K562 (cell line): ENCODE data around the gene MC1R. TPM values are rescaled to one million over a fixed set of nuclear protein-coding genes. Genes with fewer than 3 reads are reported as not detected.

Experiments
- ATAC-seq: fragments of 200-7000 bp; cut with Tn5 transposase; 3 replicates; pipeline ENCODE4 v1.9.1; 2020; ENCODE audit warnings: moderate library complexity
- BruUV-seq: library from RNA; stranded (reverse); fragments of 400-500 nt; replicated peaks from 2 replicates; lab custom pipeline; 2021; lab: Mats Ljungman, UMichigan
- CTCF ChIA-PET: fragments of 300-600 bp; formaldehyde crosslinking; extraction: SDS; loops from one replicate; lab custom pipeline; 2021; ENCODE audit warnings: low intra/inter-chr PET ratio; lab: Yijun Ruan, JAX
- POLR2A ChIA-PET: fragments of 300-600, 350-650 bp; sonication (Branson Sonifier 250); formaldehyde crosslinking; extraction: SDS; loops from one replicate; lab custom pipeline; 2021; ENCODE audit warnings: antibody characterized with exemption, inconsistent platforms; lab: Yijun Ruan, JAX
- DNase-seq, 4 experiments: peaks; one replicate each; pipeline versions ENCODE4 v3.0.0 to v3.0.0-alpha.2; 2011 to 2018; ENCODE audit warnings: low spot score in 3 of 4, mixed read lengths in 3 of 4; ENCODE audit errors: extremely low read depth in 1 of 4
- FAIRE-seq: peaks from 2 replicates; lab custom pipeline; 2011; peaks lifted over from hg19 to GRCh38; lab: Jason Lieb, UNC
- H2AFZ ChIP-seq: 2 replicates; pipeline ENCODE4 v1.6.0; 2011; ENCODE audit warnings: low read depth, low read length, control low read depth, inconsistent platforms
- H3K27ac ChIP-seq: fragments of 200-600 bp; 3 replicates; pipeline ENCODE4 v1.8.0; 2011; ENCODE audit warnings: low read depth, mild to moderate bottlenecking, control low read depth, inconsistent platforms, low read length, moderate library complexity, mixed read lengths; ENCODE audit errors: extremely low read depth
- H3K27me3 ChIP-seq, 2 experiments: fragments of 300-600 bp in 1 of 2; 2 replicates in 1 of 2; 3 replicates in 1 of 2; pipeline versions ENCODE4 v1.6.0 to v1.8.0; 2011; ENCODE audit warnings: inconsistent platforms in 2 of 2, low read length in 2 of 2, mild to moderate bottlenecking in 1 of 2, mixed read lengths in 1 of 2, moderate library complexity in 1 of 2; ENCODE audit not compliant: control insufficient read depth in 2 of 2, insufficient read depth in 2 of 2
- H3K36me3 ChIP-seq: fragments of 300-600 bp; 3 replicates; pipeline ENCODE4 v1.8.0; 2011; ENCODE audit warnings: mild to moderate bottlenecking, low read length, inconsistent platforms; ENCODE audit not compliant: control insufficient read depth, insufficient read depth
- H3K4me1 ChIP-seq, 2 experiments: fragments of 200-600 bp in 1 of 2; replicated peaks in 1 of 2; 2 replicates in 1 of 2; 3 replicates in 1 of 2; pipeline versions ENCODE4 v1.5.1 to v1.8.0; 2011; ENCODE audit warnings: inconsistent platforms in 2 of 2, low read length in 2 of 2, mild to moderate bottlenecking in 1 of 2, mixed read lengths in 1 of 2, moderate library complexity in 1 of 2; ENCODE audit not compliant: control insufficient read depth in 2 of 2, insufficient read depth in 2 of 2
- H3K4me2 ChIP-seq: 2 replicates; pipeline ENCODE4 v1.6.1; 2011; ENCODE audit warnings: low read length, control low read depth, inconsistent platforms, mixed read lengths; ENCODE audit not compliant: insufficient read depth
- H3K4me3 ChIP-seq: fragments of 200-600 bp; sonication (generic), shearing (Covaris generic); 2 replicates; pipeline ENCODE4 v1.5.1; 2016; ENCODE audit warnings: control low read depth, inconsistent platforms
- H3K79me2 ChIP-seq: fragments of 200-600 bp; 3 replicates; pipeline ENCODE4 v1.8.0; 2011; ENCODE audit warnings: low read length, inconsistent platforms; ENCODE audit not compliant: control insufficient read depth, insufficient read depth
- H3K9ac ChIP-seq, 2 experiments: 2 replicates each; pipeline versions ENCODE4 v1.6.0 to v1.6.1; 2011; ENCODE audit warnings: low read depth in 2 of 2, low read length in 2 of 2, control low read depth in 1 of 2, inconsistent platforms in 1 of 2, mild to moderate bottlenecking in 1 of 2, mixed read lengths in 1 of 2; ENCODE audit not compliant: insufficient read depth in 1 of 2
- H3K9me1 ChIP-seq: one replicate; pipeline ENCODE4 v1.6.0; 2011; ENCODE audit warnings: inconsistent platforms, mild to moderate bottlenecking, low read length, moderate library complexity; ENCODE audit not compliant: control insufficient read depth, insufficient read depth
- H3K9me3 ChIP-seq: replicated peaks from 2 replicates; pipeline ENCODE4 v1.5.1; 2011; ENCODE audit warnings: low read depth, low read length, inconsistent platforms; ENCODE audit not compliant: control insufficient read depth, insufficient read depth
- H4K20me1 ChIP-seq: replicated peaks from 2 replicates; pipeline ENCODE4 v1.6.1; 2011; ENCODE audit warnings: low read length, inconsistent platforms, mixed read lengths; ENCODE audit not compliant: control insufficient read depth, insufficient read depth
- ASH1L ChIP-seq: fragments of 450-650 bp; IDR thresholded peaks from 2 replicates; pipeline ENCODE4 v1.6.1; 2018; ENCODE audit warnings: borderline replicate concordance, mild to moderate bottlenecking, low read depth; ENCODE audit not compliant: partially characterized antibody
- FOS ChIP-seq: IDR thresholded peaks from 3 replicates; pipeline ENCODE4 v1.6.1; 2011; ENCODE audit not compliant: insufficient read length; ENCODE audit errors: extremely low read depth
- HNRNPUL1 ChIP-seq: fragments of 200-400 bp; formaldehyde crosslinking; IDR thresholded peaks from 2 replicates; pipeline ENCODE4 v1.6.1; 2017; ENCODE audit warnings: low read length
- KDM4B ChIP-seq, 2 experiments: fragments of 450-650 bp in 1 of 2; sonication (generic) in 1 of 2; IDR thresholded peaks; 2 replicates each; pipeline ENCODE4 v1.6.1; 2016 to 2017; ENCODE audit warnings: borderline replicate concordance in 2 of 2, antibody characterized with exemption in 1 of 2, low read depth in 1 of 2, mild to moderate bottlenecking in 1 of 2
- MBD2 ChIP-seq: sonication (generic); IDR thresholded peaks from 2 replicates; pipeline ENCODE4 v1.6.1; 2016; ENCODE audit warnings: low read depth, borderline replicate concordance
- NEUROD1 ChIP-seq: fragments of 150-350 bp; IDR thresholded peaks from 2 replicates; pipeline ENCODE4 v1.6.1; 2014; ENCODE audit warnings: borderline replicate concordance, low read length, low read depth; ENCODE audit not compliant: partially characterized antibody
- RAD51 ChIP-seq: fragments of 450-650 bp; IDR thresholded peaks from 2 replicates; pipeline ENCODE4 v1.7.1; 2016; ENCODE audit warnings: low read depth, mild to moderate bottlenecking, borderline replicate concordance
- SP2 ChIP-seq: IDR thresholded peaks from 2 replicates; pipeline ENCODE4 v1.6.1; 2011; ENCODE audit warnings: mild to moderate bottlenecking, low read depth, low read length, moderate library complexity; ENCODE audit not compliant: poor library complexity, severe bottlenecking; ENCODE audit errors: extremely low read depth
- ZNF197 ChIP-seq: fragments of 200-800 bp; sonication (Bioruptor generic); IDR thresholded peaks from 2 replicates; pipeline ENCODE4 v1.6.1; 2016; ENCODE audit warnings: low read depth, missing genetic modification characterization, missing compliant biosample characterization
- WGBS: fragments of 100-300 bp; shearing (Covaris generic); methylation state at CpG from one replicate; pipeline ENCODE4 v1.1.6; 2016; ENCODE audit warnings: low coverage, mixed read lengths; ENCODE audit not compliant: insufficient coverage; ENCODE audit errors: missing lambda C conversion rate; 5-methylcytosine and 5-hydroxymethylcytosine counted together
- in situ Hi-C: fragments of 300-500 bp; cut with MboI; formaldehyde crosslinking; loops from 4 replicates; pipeline ENCODE4 v1.15.0; 2018; ENCODE audit warnings: inconsistent platforms, mixed read lengths
- intact Hi-C: fragments of 100-400 bp; cut with micrococcal nuclease; formaldehyde crosslinking; loops from 2 replicates; pipeline ENCODE4 v1.14.2; 2022
- polyA plus RNA-seq, 8 experiments: library from polyadenylated mRNA; depleted of rRNA in 4 of 8; stranded (reverse) in 5 of 8; unstranded in 3 of 8; fragments of >200 nt; fragmentation: Nextera tagmentation in 2 of 8; fragmentation: Illumina TruSeq in 1 of 8; extraction: Ambion mirVana in 2 of 8; extraction: Trizol in 1 of 8; gene quantifications; 2 replicates each; pipeline versions ENCODE4 v1.2.1 to v1.2.3, GENCODE V29; 2011 to 2014; ENCODE audit warnings: inconsistent platforms in 1 of 8, missing spikeins in 1 of 8
- total RNA-seq, 7 experiments: library from RNA; depleted of rRNA in 6 of 7; stranded (reverse); fragments of >200 nt in 6 of 7; fragmentation: Illumina TruSeq in 2 of 7; extraction: Trizol in 2 of 7; gene quantifications; 2 replicates each; pipeline versions ENCODE4 v1.2.1 to v1.2.3, GENCODE V29; 2011 to 2021; ENCODE audit warnings: low replicate concordance in 1 of 7
- TF ChIP-seq, protein P1 (sequence below): sonication (generic); formaldehyde crosslinking; IDR thresholded peaks from 2 replicates; pipeline ENCODE4 v1.5.0; 2020; ENCODE audit warnings: missing genetic modification reagents
- TF ChIP-seq, protein P2 (sequence below): fragments of 150-350 bp; IDR thresholded peaks from 2 replicates; pipeline ENCODE4 v1.6.1; 2014; ENCODE audit warnings: low read depth, mild to moderate bottlenecking, low read length, borderline replicate concordance
- TF ChIP-seq, protein P3 (sequence below): fragments of 450-650 bp; IDR thresholded peaks from 2 replicates; pipeline ENCODE4 v1.7.0; 2016; ENCODE audit warnings: borderline replicate concordance
- TF ChIP-seq, protein P4 (sequence below): fragments of 450-650 bp; IDR thresholded peaks from 2 replicates; pipeline ENCODE4 v1.6.1; 2016
- TF ChIP-seq, protein P5 (sequence below): sonication (generic); formaldehyde crosslinking; IDR thresholded peaks from 2 replicates; pipeline ENCODE4 v1.9.0; 2022; ENCODE audit warnings: mild to moderate bottlenecking, missing genetic modification reagents

Gene MC1R
- total and polyA plus RNA-seq, 9 of the 15 experiments (the other 6 are each of a cell fraction or from before 2014, with no cell fraction given), result 0.14 to 5.3 (median 2.5) TPM; not detected in 1

DNA sequence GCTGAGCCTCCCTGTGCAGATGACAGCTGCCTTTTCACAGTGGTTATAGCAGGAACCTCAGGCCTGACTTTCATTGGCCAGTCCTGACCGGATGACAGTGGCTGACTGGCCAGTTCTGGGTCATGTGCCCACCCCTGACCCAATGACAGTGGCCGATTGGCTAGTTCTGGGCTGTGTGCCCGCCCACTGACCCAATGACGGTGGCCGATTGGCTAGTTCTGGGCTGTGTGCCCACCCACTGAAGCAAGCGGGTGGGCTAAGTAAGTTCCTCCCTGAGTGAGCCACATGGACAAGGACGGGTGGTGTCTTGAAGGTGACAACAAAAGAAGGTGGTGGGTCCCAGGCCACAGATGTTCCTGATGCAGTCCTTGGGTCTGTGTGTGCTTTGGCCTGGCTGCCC lies 39.4 kb downstream of the MC1R start:
- Histone ChIP-seq H3K9me3 (no peaks in the 10 kb centered on the region), H3K27me3 (no peaks in the 10 kb centered on the region), H3K4me3 (no peak overlapping the region), H3K79me2 (no peaks in the 10 kb centered on the region), H3K36me3 (peaks cover 62% of the 10 kb centered on the region), H4K20me1 (no peaks in the 10 kb centered on the region), H3K4me2 (no peak overlapping the region), H2AFZ (no peak overlapping the region), H3K9me1 (peaks cover 3% of the 10 kb centered on the region), H3K4me1 (peaks cover 0 to 29% of the 10 kb centered on the region in 2 experiments; a peak in 2 of 5 replicates), H3K9ac (no peak overlapping the region), H3K27ac (no peak overlapping the region)
- POLR2A ChIA-PET, result no interaction called here
- DNase-seq (peak; percentile 44 to 80 (median 72)), ATAC-seq (peak; percentile 91), FAIRE-seq (peak; percentile 69)
- CTCF ChIA-PET, result no interaction called here
- intact Hi-C loops (no loop called here), in situ Hi-C loops (no loop called here)
- 94% methylated on average over 7 of the region's 7 CpGs for WGBS
- no TSS peak for BruUV-seq
- TF ChIP-seq NEUROD1, result peak; percentile 50
- no peak for TF ChIP-seq HNRNPUL1
- TF ChIP-seq, protein P1, sequence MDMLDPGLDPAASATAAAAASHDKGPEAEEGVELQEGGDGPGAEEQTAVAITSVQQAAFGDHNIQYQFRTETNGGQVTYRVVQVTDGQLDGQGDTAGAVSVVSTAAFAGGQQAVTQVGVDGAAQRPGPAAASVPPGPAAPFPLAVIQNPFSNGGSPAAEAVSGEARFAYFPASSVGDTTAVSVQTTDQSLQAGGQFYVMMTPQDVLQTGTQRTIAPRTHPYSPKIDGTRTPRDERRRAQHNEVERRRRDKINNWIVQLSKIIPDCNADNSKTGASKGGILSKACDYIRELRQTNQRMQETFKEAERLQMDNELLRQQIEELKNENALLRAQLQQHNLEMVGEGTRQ (CRISPR knock-in tag), result peak; percentile 86
- TF ChIP-seq, protein P2, sequence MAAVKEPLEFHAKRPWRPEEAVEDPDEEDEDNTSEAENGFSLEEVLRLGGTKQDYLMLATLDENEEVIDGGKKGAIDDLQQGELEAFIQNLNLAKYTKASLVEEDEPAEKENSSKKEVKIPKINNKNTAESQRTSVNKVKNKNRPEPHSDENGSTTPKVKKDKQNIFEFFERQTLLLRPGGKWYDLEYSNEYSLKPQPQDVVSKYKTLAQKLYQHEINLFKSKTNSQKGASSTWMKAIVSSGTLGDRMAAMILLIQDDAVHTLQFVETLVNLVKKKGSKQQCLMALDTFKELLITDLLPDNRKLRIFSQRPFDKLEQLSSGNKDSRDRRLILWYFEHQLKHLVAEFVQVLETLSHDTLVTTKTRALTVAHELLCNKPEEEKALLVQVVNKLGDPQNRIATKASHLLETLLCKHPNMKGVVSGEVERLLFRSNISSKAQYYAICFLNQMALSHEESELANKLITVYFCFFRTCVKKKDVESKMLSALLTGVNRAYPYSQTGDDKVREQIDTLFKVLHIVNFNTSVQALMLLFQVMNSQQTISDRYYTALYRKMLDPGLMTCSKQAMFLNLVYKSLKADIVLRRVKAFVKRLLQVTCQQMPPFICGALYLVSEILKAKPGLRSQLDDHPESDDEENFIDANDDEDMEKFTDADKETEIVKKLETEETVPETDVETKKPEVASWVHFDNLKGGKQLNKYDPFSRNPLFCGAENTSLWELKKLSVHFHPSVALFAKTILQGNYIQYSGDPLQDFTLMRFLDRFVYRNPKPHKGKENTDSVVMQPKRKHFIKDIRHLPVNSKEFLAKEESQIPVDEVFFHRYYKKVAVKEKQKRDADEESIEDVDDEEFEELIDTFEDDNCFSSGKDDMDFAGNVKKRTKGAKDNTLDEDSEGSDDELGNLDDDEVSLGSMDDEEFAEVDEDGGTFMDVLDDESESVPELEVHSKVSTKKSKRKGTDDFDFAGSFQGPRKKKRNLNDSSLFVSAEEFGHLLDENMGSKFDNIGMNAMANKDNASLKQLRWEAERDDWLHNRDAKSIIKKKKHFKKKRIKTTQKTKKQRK, result peak; percentile 28; the same call in 1 of the 2 replicates
- TF ChIP-seq ASH1L, result peak; percentile 66
- peak; percentile 30; the same call in 1 of the 2 replicates for TF ChIP-seq MBD2
- TF ChIP-seq, protein P3, sequence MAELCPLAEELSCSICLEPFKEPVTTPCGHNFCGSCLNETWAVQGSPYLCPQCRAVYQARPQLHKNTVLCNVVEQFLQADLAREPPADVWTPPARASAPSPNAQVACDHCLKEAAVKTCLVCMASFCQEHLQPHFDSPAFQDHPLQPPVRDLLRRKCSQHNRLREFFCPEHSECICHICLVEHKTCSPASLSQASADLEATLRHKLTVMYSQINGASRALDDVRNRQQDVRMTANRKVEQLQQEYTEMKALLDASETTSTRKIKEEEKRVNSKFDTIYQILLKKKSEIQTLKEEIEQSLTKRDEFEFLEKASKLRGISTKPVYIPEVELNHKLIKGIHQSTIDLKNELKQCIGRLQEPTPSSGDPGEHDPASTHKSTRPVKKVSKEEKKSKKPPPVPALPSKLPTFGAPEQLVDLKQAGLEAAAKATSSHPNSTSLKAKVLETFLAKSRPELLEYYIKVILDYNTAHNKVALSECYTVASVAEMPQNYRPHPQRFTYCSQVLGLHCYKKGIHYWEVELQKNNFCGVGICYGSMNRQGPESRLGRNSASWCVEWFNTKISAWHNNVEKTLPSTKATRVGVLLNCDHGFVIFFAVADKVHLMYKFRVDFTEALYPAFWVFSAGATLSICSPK, result no peak
- peak; percentile 70 for TF ChIP-seq RAD51
- no peak for TF ChIP-seq ZNF197
- TF ChIP-seq, protein P4, sequence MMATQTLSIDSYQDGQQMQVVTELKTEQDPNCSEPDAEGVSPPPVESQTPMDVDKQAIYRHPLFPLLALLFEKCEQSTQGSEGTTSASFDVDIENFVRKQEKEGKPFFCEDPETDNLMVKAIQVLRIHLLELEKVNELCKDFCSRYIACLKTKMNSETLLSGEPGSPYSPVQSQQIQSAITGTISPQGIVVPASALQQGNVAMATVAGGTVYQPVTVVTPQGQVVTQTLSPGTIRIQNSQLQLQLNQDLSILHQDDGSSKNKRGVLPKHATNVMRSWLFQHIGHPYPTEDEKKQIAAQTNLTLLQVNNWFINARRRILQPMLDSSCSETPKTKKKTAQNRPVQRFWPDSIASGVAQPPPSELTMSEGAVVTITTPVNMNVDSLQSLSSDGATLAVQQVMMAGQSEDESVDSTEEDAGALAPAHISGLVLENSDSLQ, result peak; percentile 81
- TF ChIP-seq FOS, result peak; percentile 64
- TF ChIP-seq KDM4B (IDR thresholded peaks at IDR 0.05; ENCODE audit: borderline replicate concordance in 2 of 2, low read depth in 1 of 2), result no peak
- TF ChIP-seq, protein P5, sequence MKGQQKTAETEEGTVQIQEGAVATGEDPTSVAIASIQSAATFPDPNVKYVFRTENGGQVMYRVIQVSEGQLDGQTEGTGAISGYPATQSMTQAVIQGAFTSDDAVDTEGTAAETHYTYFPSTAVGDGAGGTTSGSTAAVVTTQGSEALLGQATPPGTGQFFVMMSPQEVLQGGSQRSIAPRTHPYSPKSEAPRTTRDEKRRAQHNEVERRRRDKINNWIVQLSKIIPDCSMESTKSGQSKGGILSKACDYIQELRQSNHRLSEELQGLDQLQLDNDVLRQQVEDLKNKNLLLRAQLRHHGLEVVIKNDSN (CRISPR knock-in tag), result peak; percentile 91
- TF ChIP-seq SP2, result peak; percentile 55
